H9 (cell line): ENCODE results near the gene CHMP4A. TPM values are rescaled to one million over a fixed set of nuclear protein-coding genes. Genes with fewer than 3 reads are reported as not detected.

Experiments
- DNase-seq: peaks from one replicate; pipeline ENCODE4 v3.0.0-alpha.2; 2017
- H2AFZ ChIP-seq: one replicate; pipeline ENCODE4 v1.6.1; 2013; ENCODE audit warnings: mild to moderate bottlenecking, low read length, control low read depth, moderate library complexity
- H2AK5ac ChIP-seq: 2 replicates; pipeline ENCODE4 v1.6.1; 2013; ENCODE audit warnings: low read length, control low read depth, mixed read lengths; ENCODE audit not compliant: insufficient read length
- H2BK120ac ChIP-seq: one replicate; pipeline ENCODE4 v1.6.1; 2013; ENCODE audit warnings: low read depth, mild to moderate bottlenecking, low read length, control low read depth, inconsistent platforms; ENCODE audit not compliant: poor library complexity, severe bottlenecking
- H2BK12ac ChIP-seq: 2 replicates; pipeline ENCODE4 v1.6.1; 2013; ENCODE audit warnings: low read length, control low read depth, mixed read lengths, low read depth; ENCODE audit not compliant: insufficient read length
- H2BK15ac ChIP-seq: 2 replicates; pipeline ENCODE4 v1.6.1; 2013; ENCODE audit warnings: low read depth, low read length, control low read depth
- H2BK20ac ChIP-seq: one replicate; pipeline ENCODE4 v1.6.1; 2013; ENCODE audit warnings: low read depth, mild to moderate bottlenecking, low read length, control low read depth, inconsistent platforms; ENCODE audit not compliant: poor library complexity, severe bottlenecking
- H2BK5ac ChIP-seq: 2 replicates; pipeline ENCODE4 v1.6.1; 2013; ENCODE audit warnings: low read length, control low read depth, mixed read lengths; ENCODE audit not compliant: insufficient read length
- H3K14ac ChIP-seq: 2 replicates; pipeline ENCODE4 v1.6.1; 2013; ENCODE audit warnings: low read length, control low read depth; ENCODE audit not compliant: insufficient read depth
- H3K18ac ChIP-seq: 2 replicates; pipeline ENCODE4 v1.6.1; 2013; ENCODE audit warnings: low read depth, mild to moderate bottlenecking, mixed read lengths, low read length, control low read depth; ENCODE audit not compliant: insufficient read length
- H3K23ac ChIP-seq: 2 replicates; pipeline ENCODE4 v1.6.1; 2013; ENCODE audit warnings: low read length, control low read depth, mixed read lengths, low read depth; ENCODE audit not compliant: insufficient read length
- H3K23me2 ChIP-seq: 2 replicates; pipeline ENCODE4 v1.6.1; 2013; ENCODE audit warnings: low read depth, mild to moderate bottlenecking, mixed read lengths, low read length, control low read depth; ENCODE audit not compliant: insufficient read length, poor library complexity, severe bottlenecking
- H3K27ac ChIP-seq: 2 replicates; pipeline ENCODE4 v1.5.1; 2013; ENCODE audit warnings: low read length, control low read depth, mixed read lengths, low read depth; ENCODE audit not compliant: insufficient read length
- H3K27me3 ChIP-seq: 2 replicates; pipeline ENCODE4 v1.6.1; 2013; ENCODE audit warnings: low read length, control low read depth, inconsistent platforms; ENCODE audit not compliant: insufficient read depth
- H3K4ac ChIP-seq: 2 replicates; pipeline ENCODE4 v1.6.1; 2013; ENCODE audit warnings: low read depth, mild to moderate bottlenecking, control low read depth, inconsistent platforms, low read length, moderate library complexity
- H3K4me1 ChIP-seq: 2 replicates; pipeline ENCODE4 v1.6.1; 2013; ENCODE audit warnings: low read length, control low read depth, inconsistent platforms; ENCODE audit not compliant: insufficient read depth
- H3K4me2 ChIP-seq: 2 replicates; pipeline ENCODE4 v1.6.1; 2013; ENCODE audit warnings: low read length, control low read depth, mixed read lengths; ENCODE audit not compliant: insufficient read length, insufficient read depth
- H3K56ac ChIP-seq: 2 replicates; pipeline ENCODE4 v1.6.1; 2013; ENCODE audit warnings: low read depth, mild to moderate bottlenecking, mixed read lengths, low read length, control low read depth; ENCODE audit not compliant: insufficient read length
- H3K79me1 ChIP-seq: 2 replicates; pipeline ENCODE4 v1.6.1; 2013; ENCODE audit warnings: low read depth, mild to moderate bottlenecking, moderate library complexity, low read length, control low read depth, inconsistent platforms; ENCODE audit not compliant: insufficient read depth, poor library complexity, severe bottlenecking
- H3K79me2 ChIP-seq: 2 replicates; pipeline ENCODE4 v1.6.1; 2013; ENCODE audit warnings: low read length, control low read depth, inconsistent platforms; ENCODE audit not compliant: insufficient read depth
- H3K9ac ChIP-seq: 2 replicates; pipeline ENCODE4 v1.6.1; 2013; ENCODE audit warnings: low read length, control low read depth, mixed read lengths; ENCODE audit not compliant: insufficient read length; ENCODE audit errors: extremely low read depth
- H3K9me3 ChIP-seq: one replicate; pipeline ENCODE4 v1.6.1; 2013; ENCODE audit warnings: low read depth, low read length, inconsistent platforms; ENCODE audit not compliant: control insufficient read depth
- H3T11ph ChIP-seq: one replicate; pipeline ENCODE4 v1.6.1; 2013; ENCODE audit warnings: mild to moderate bottlenecking, low read length, control low read depth, inconsistent platforms
- H4K20me1 ChIP-seq: one replicate; pipeline ENCODE4 v1.6.1; 2013; ENCODE audit not compliant: control insufficient read depth, insufficient read length, insufficient read depth
- H4K5ac ChIP-seq: 2 replicates; pipeline ENCODE4 v1.6.1; 2013; ENCODE audit warnings: low read depth, mild to moderate bottlenecking, mixed read lengths, low read length, control low read depth; ENCODE audit not compliant: insufficient read length
- H4K8ac ChIP-seq: replicated peaks from 2 replicates; pipeline ENCODE4 v1.6.1; 2013; ENCODE audit warnings: low read length, control low read depth, mixed read lengths, low read depth; ENCODE audit not compliant: insufficient read length
- H4K91ac ChIP-seq: 2 replicates; pipeline ENCODE4 v1.6.1; 2013; ENCODE audit warnings: low read depth, mild to moderate bottlenecking, moderate library complexity, mixed read lengths, low read length, control low read depth; ENCODE audit not compliant: insufficient read length
- H3K27ac Mint-ChIP-seq, 3 experiments: 2 replicates in 2 of 3; 3 replicates in 1 of 3; pipeline ENCODE4 v1.8.0; 2020 to 2021; ENCODE audit warnings: mixed read lengths in 3 of 3, mild to moderate bottlenecking in 1 of 3, moderate library complexity in 1 of 3
- H3K27me3 Mint-ChIP-seq: 2 replicates; pipeline ENCODE4 v1.8.0; 2021; ENCODE audit warnings: low read depth, mild to moderate bottlenecking, moderate library complexity, mixed read lengths
- H3K36me3 Mint-ChIP-seq, 3 experiments: 2 replicates in 2 of 3; 3 replicates in 1 of 3; pipeline ENCODE4 v1.8.0; 2020 to 2021; ENCODE audit warnings: low read depth in 3 of 3, mixed read lengths in 3 of 3; ENCODE audit not compliant: insufficient read depth in 1 of 3
- H3K4me1 Mint-ChIP-seq, 2 experiments: 2 replicates each; pipeline ENCODE4 v1.8.0; 2020; ENCODE audit warnings: mixed read lengths in 2 of 2
- H3K4me3 Mint-ChIP-seq, 2 experiments: 2 replicates in 1 of 2; 3 replicates in 1 of 2; pipeline ENCODE4 v1.8.0; 2020 to 2021; ENCODE audit warnings: mild to moderate bottlenecking in 2 of 2, mixed read lengths in 2 of 2, moderate library complexity in 1 of 2
- H3K9me3 Mint-ChIP-seq, 2 experiments: 2 replicates in 1 of 2; 3 replicates in 1 of 2; pipeline ENCODE4 v1.8.0; 2020; ENCODE audit warnings: mild to moderate bottlenecking in 2 of 2, mixed read lengths in 2 of 2, moderate library complexity in 1 of 2
- CTCF ChIP-seq: fragments of 200-600 bp; sonication (generic); conservative IDR thresholded peaks from 3 replicates; pipeline ENCODE4 v1.8.0; 2021; ENCODE audit warnings: antibody characterized with exemption, mild to moderate bottlenecking
- WGBS: extraction: QIAGEN DNeasy Blood & Tissue Kit; methylation state at CpG from one replicate; pipeline ENCODE4 v1.1.7; 2013; ENCODE audit warnings: missing lambda C conversion rate, low lambda C conversion rate, mixed read lengths; ENCODE audit not compliant: insufficient read length; ENCODE audit errors: extremely low coverage; 5-methylcytosine and 5-hydroxymethylcytosine counted together
- total RNA-seq: library from RNA; stranded (reverse); gene quantifications from 2 replicates; pipeline ENCODE4 v1.2.1, GENCODE V29; 2021

Gene CHMP4A
- total RNA-seq, 1 experiment from 2014 or later: 46.2 TPM

GRCh38 chr14:24256960-24257359, 43.7 kb upstream of the CHMP4A start:
- no peak overlapping the region for H2BK5ac ChIP-seq
- no peak overlapping the region for H3K23ac ChIP-seq
- no peak overlapping the region for H3K27ac ChIP-seq
- no peak overlapping the region for H4K8ac ChIP-seq
- no peaks in the 10 kb centered on the region for H3K9me3 Mint-ChIP-seq
- H3K79me1 ChIP-seq: no peaks in the 10 kb centered on the region
- no peaks in the 10 kb centered on the region; a peak in 1 of 4 replicates for H3K4me1 Mint-ChIP-seq
- WGBS: no CpG with 5 or more reads among the region's 4 CpGs
- H3K14ac ChIP-seq: no peak overlapping the region
- H3K56ac ChIP-seq: no peak overlapping the region
- H4K5ac ChIP-seq: no peak overlapping the region
- no peak overlapping the region for H2BK20ac ChIP-seq
- H4K91ac ChIP-seq: no peak overlapping the region
- H3K4me3 Mint-ChIP-seq: no peak overlapping the region
- no peaks in the 10 kb centered on the region for H3K79me2 ChIP-seq
- H3K36me3 Mint-ChIP-seq: no peaks in the 10 kb centered on the region
- H3K27ac Mint-ChIP-seq: peak overlapping the region in 1 of 3 experiments; percentile 32; a peak in 1 of 7 replicates
- no peaks in the 10 kb centered on the region for H4K20me1 ChIP-seq
- no peaks in the 10 kb centered on the region for H3K23me2 ChIP-seq
- no peak for DNase-seq
- H3K9me3 ChIP-seq: no peaks in the 10 kb centered on the region
- H2BK15ac ChIP-seq: no peak overlapping the region
- no peak overlapping the region for H2BK12ac ChIP-seq
- TF ChIP-seq CTCF: no peak
- no peaks in the 10 kb centered on the region; the same call in 1 of the 2 replicates for H3K27me3 Mint-ChIP-seq
- no peaks in the 10 kb centered on the region for H3K4me1 ChIP-seq
- no peak overlapping the region for H2AFZ ChIP-seq
- H3K4me2 ChIP-seq: no peak overlapping the region
- no peaks in the 10 kb centered on the region for H3K27me3 ChIP-seq
- no peak overlapping the region for H3K4ac ChIP-seq
- H3K18ac ChIP-seq: no peak overlapping the region
- H2AK5ac ChIP-seq: no peak overlapping the region
- no peak overlapping the region for H3K9ac ChIP-seq
- no peak overlapping the region for H2BK120ac ChIP-seq
- H3T11ph ChIP-seq: no peak overlapping the region
